ENCODE measurements around the gene MRPL43. TPM values are rescaled to one million over a fixed set of nuclear protein-coding genes. Genes with fewer than 3 reads are reported as not detected.

The MRPL43 gene
- total RNA-seq, 1 experiment from 2014 or later = 57.7 TPM

- no peak for DNase-seq (ENCODE audit: low read depth)
Observed at GRCh38 chr10:101020427-101021075, 33.3 kb upstream of the MRPL43 start.

DNA sequence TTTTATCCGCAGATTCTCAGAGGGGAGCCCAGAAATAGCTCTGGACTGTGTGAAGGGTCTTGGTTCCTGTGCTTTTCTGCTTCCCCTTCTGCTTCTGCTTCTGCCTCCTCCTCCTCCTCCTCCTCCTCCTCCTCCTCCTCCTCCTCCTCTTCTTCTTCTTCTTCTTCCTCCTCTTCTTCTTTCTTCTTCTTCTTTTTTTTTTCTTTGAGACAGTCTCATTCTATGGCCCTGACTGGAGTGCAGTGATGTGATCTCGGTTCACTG is 32.1 kb upstream of the MRPL43 start:
- DNase-seq (ENCODE audit: low read depth) = no peak

- DNase-seq (ENCODE audit: low read depth) = peak; percentile 85
Observed at GRCh38 chr10:101018600-101019439, 31.5 kb upstream of the MRPL43 start.

DNA sequence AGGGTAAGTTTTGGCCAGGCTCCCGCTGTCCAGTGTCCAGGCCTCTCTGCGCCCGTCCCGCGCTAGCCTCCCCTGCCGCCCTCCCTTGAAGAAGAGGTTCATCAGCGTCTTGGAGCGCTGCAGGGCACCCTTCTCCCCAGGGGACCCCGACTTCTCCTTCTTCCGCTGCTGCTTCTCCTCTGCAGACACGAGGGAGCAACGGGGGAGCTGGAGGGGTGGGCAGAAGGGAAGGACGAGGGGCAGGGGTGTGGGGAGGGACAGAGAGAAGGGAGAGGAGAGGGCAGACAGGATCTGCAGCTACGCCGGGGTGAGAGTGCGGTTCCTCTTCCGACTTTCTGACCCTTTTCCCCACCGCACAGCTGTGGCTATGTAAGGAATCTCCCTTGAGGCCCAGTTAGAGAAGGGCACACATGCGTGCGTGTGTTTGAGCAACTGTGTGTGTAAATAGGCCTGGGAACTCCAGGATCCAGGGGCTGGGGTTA is 30.9 kb upstream of the MRPL43 start:
- no peak for DNase-seq (ENCODE audit: low read depth)

GRCh38 chr10:101016814-101017213 is 29.5 kb upstream of the MRPL43 start:
- no peak for DNase-seq (ENCODE audit: low read depth)

GRCh38 chr10:101015582-101015973 is 28.3 kb upstream of the MRPL43 start:
- DNase-seq (ENCODE audit: low read depth) = no peak

- peak; percentile 62 for DNase-seq (ENCODE audit: low read depth)
Observed at GRCh38 chr10:101014966-101015581, 27.8 kb upstream of the MRPL43 start.

DNA sequence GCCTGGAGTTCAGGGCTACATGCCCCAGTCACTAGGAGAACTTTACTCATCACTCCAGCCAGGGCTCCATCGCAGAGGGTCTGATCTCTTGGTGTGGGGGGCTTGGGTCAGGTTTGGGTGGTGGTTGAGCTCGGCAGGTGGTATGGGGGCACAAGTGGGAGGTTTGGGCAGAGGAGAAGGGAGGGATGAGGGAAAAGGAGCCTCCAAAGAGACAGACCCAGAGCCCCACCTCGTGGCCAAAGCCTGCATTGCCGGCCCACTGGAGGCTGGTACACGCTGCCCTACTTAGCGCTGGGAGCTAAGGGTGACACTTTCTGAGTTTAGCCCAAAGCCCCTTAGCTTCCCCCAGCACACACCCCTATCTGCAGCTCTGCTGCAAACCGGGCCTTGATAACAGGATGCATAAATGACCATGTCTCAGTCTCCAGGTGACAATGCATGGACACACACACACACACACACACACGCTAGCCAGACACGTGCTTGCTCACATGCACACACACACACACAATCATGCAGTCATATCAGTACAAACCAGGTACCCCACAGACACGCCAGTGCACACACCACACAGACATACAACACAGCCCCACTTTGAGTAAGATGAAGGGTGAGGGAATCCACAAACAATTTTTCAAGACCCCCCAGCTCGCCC is 27.1 kb upstream of the MRPL43 start:
- peak; percentile 65 for DNase-seq (ENCODE audit: low read depth)

- no peak for DNase-seq (ENCODE audit: low read depth)
Observed at GRCh38 chr10:101013365-101013825, 26.1 kb upstream of the MRPL43 start.

- peak; percentile 90 for DNase-seq (ENCODE audit: low read depth)
Observed at GRCh38 chr10:101012525-101013364, 25.4 kb upstream of the MRPL43 start.

DNA sequence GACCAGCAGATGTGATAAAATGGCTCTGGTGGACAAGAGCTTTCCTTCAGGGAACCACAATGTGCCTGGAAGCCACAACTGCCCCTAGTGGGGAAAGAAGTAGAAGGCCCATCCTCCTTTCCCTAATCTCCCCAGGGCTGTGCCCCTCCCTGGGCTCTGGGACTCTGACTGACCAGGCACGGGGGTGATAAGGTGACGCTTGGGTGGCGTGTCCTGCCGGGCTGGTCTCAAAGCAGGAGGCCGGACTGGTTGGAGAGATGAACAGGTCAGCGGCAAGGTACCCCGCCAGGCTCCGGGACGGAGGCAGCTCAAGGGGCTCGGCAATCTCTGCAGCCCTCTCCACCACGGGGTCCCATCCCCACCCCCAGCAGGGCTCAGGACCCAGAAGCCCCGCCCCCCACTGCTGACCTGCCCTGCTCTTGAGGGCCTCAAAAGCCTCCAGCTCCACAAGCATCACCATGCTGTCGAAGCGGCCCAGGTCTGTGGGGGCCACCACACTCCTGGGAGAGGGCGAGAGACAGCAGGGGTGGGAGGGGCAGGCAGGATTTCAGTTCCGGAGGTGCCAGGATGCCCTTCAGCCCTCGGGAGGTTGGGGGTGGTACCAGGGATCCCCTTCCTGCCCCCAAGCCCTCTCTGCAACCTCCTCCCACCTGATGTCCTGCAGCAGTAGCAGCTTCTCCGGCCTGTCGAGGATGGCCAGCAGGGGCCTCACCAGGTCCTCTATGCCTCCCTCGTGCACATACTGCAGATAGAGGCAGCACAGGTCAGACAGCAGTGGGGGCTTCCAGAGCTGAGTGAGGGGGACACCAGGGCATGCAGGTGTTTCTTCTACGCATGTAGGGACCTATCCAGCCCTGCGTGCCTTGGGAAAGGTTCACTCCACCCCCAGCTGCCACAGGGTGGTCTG is 24.5 kb upstream of the MRPL43 start:
- no peak for DNase-seq (ENCODE audit: low read depth)

- DNase-seq (ENCODE audit: low read depth) = no peak
Observed at GRCh38 chr10:101010329-101010728, 23.0 kb upstream of the MRPL43 start.

DNA sequence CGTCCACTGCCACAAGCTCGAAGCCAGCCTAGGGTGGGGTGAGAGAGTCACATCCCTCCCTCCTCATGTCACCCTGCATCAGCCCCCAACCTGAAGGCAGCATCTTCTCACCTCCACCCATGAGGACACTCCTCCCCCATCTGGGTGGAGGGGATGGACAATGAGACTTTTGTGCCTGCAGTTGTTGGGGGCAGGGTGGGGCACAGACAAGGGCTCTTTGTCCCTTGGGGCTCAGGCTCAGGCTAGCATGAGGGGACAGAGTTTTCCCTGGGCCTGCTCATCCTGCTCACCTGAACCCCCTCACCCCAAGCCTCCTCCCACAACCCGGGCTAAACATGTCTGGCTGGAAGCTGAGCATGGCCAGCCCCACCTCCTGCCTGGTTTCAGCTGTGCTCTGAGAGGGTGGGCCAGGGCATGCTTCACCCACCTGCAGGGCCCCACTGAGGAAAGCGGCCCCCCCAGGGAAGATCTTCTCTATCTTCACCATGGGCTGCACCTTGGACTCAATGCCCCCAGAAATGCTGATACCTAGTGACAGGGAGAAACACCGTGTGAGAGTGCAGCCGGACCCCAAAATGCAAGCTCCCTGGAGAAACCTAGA is 21.6 kb upstream of the MRPL43 start:
- no peak for DNase-seq (ENCODE audit: low read depth)

DNA sequence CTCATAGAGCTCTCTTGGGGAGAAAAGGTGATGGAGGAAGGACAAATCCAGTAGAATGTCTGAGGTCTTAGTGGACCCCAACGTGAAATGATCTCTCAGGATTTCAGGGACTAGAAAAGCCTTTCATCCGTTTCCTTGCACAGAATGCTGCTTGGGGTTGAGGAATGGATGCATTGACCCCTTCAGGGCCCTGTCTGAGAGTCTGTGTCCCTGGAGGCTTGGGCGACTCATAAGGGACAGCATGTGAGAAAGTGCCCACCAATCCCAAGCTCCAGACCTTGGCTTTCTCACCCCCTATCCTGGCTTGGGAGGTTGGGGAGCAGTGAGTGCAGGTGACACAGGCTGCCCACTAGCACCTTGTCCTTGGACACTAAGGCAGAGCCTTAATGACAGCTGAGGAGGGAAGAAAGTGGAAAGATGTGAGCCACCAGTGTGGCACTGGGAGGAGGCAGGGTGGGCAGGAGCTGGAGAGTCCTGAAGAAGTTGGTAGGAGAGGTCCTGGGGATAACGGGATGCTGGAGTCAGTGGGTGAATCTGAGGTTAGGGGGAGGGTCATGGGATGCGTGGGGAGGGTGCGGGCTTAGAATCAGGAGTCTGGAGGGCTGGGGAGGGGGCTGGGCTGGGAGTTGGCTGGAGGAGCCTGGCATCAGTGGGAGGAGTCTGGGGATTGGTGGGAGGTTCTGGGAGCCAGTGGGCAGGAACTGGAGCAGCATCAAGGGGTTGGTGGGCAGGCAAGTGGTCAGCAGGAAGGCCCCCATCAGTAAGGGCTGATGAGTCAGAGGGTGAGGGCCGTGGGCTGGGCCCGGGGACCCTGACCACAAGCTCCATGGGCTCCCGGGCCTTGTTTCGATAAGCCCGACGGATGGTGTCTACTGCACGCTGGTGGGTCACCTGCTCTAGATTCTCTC is 20.9 kb upstream of the MRPL43 start:
- DNase-seq (ENCODE audit: low read depth) = no peak

- DNase-seq (ENCODE audit: low read depth) = no peak
Observed at GRCh38 chr10:101007099-101007711, 19.9 kb upstream of the MRPL43 start.

DNA sequence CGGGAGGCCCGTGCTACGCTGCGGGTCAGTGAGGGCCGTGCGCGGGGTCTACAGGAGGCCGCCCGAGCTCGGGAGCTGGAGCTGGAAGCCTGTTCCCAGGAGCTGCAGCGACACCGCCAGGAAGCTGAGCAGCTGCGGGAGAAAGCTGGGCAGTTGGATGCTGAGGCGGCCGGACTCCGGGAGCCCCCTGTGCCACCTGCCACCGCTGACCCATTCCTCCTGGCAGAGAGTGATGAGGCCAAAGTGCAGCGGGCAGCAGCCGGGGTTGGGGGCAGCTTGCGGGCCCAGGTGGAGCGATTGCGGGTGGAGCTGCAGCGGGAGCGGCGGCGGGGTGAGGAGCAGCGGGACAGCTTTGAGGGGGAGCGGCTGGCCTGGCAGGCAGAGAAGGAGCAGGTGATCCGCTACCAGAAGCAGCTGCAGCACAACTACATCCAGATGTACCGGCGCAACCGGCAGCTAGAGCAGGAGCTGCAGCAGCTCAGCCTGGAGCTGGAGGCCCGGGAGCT is 19.3 kb upstream of the MRPL43 start:
- DNase-seq (ENCODE audit: low read depth) = no peak

- no peak for DNase-seq (ENCODE audit: low read depth)
Observed at GRCh38 chr10:101005869-101006567, 18.7 kb upstream of the MRPL43 start.

GRCh38 chr10:101005361-101005760 is 18.1 kb upstream of the MRPL43 start:
- DNase-seq (ENCODE audit: low read depth) = no peak

All from Daoy (cell line).